Caco-2 (cell line): ENCODE measurements around the gene BANK1. TPM values are rescaled to one million over a fixed set of nuclear protein-coding genes. Genes with fewer than 3 reads are reported as not detected.

Experiments used
- BruUV-seq: library from RNA; stranded (reverse); fragments of 400-500 nt; replicated peaks from 2 replicates; lab custom pipeline; 2021; lab: Mats Ljungman, UMichigan
- CTCF ChIA-PET: fragments of 300-600 bp; sonication (Branson Sonifier 250); formaldehyde crosslinking; loops from one replicate; lab custom pipeline; 2022; ENCODE audit warnings: antibody characterized with exemption; lab: Charles Lee
- POLR2A ChIA-PET: fragments of 300-600 bp; sonication (Branson Sonifier 250); formaldehyde crosslinking; loops from one replicate; lab custom pipeline; 2022; ENCODE audit warnings: antibody characterized with exemption; lab: Charles Lee
- DNase-seq, 2 experiments: peaks; one replicate each; pipeline versions ENCODE4 v3.0.0 to v3.0.0-alpha.2; 2020 to 2022
- H3K27me3 ChIP-seq: replicated peaks from 2 replicates; pipeline ENCODE4 v1.6.0; 2011; ENCODE audit warnings: low read length; ENCODE audit not compliant: control insufficient read depth, insufficient read depth
- H3K36me3 ChIP-seq: 2 replicates; pipeline ENCODE4 v1.5.1; 2011; ENCODE audit warnings: low read length; ENCODE audit not compliant: control insufficient read depth, insufficient read depth
- H3K4me1 ChIP-seq: fragments of 250-450 bp; sonication (Bioruptor Pico); 2 replicates; pipeline ENCODE4 v1.5.1; 2020; ENCODE audit warnings: mild to moderate bottlenecking
- H3K4me3 ChIP-seq: 2 replicates; pipeline ENCODE4 v1.5.1; 2011; ENCODE audit warnings: low read depth, mild to moderate bottlenecking, control low read depth, low read length
- H3K9me3 ChIP-seq: fragments of 250-450 bp; sonication (Bioruptor Pico); 2 replicates; pipeline ENCODE4 v1.5.1; 2020; ENCODE audit warnings: mild to moderate bottlenecking, moderate library complexity
- H3K27ac Mint-ChIP-seq: one replicate; pipeline ENCODE4 v1.8.0; 2022; ENCODE audit warnings: mixed read lengths; ENCODE audit not compliant: unreplicated experiment
- H3K27me3 Mint-ChIP-seq: one replicate; pipeline ENCODE4 v1.8.0; 2022; ENCODE audit warnings: mixed read lengths; ENCODE audit not compliant: insufficient read depth, unreplicated experiment
- H3K36me3 Mint-ChIP-seq: one replicate; pipeline ENCODE4 v1.8.0; 2022; ENCODE audit warnings: mild to moderate bottlenecking, mixed read lengths; ENCODE audit not compliant: insufficient read depth, unreplicated experiment
- H3K4me1 Mint-ChIP-seq: one replicate; pipeline ENCODE4 v1.8.0; 2022; ENCODE audit warnings: low read depth, mixed read lengths; ENCODE audit not compliant: unreplicated experiment
- H3K4me3 Mint-ChIP-seq: one replicate; pipeline ENCODE4 v1.8.0; 2022; ENCODE audit warnings: mild to moderate bottlenecking, moderate library complexity, mixed read lengths; ENCODE audit not compliant: unreplicated experiment
- H3K9me3 Mint-ChIP-seq: one replicate; pipeline ENCODE4 v1.8.0; 2022; ENCODE audit warnings: mixed read lengths; ENCODE audit not compliant: unreplicated experiment
- intact Hi-C: fragments of 100-400 bp; cut with micrococcal nuclease; formaldehyde crosslinking; loops from one replicate; pipeline ENCODE4 v1.10.0; 2022; ENCODE audit not compliant: unreplicated experiment
- total RNA-seq: library from RNA; stranded (reverse); gene quantifications from 2 replicates; pipeline ENCODE4 v1.2.3, GENCODE V29; 2022
- TF ChIP-seq, protein P1 (sequence below), 2 experiments: fragments of 200-600 bp in 1 of 2; IDR thresholded peaks; 1 replicate in 1 of 2; 2 replicates in 1 of 2; pipeline versions ENCODE4 v1.5.1 to v1.8.0; 2011 to 2022; ENCODE audit warnings: antibody characterized with exemption in 1 of 2, control low read depth in 1 of 2, inconsistent platforms in 1 of 2, low read depth in 1 of 2, low read length in 1 of 2, mild to moderate bottlenecking in 1 of 2, moderate library complexity in 1 of 2; ENCODE audit not compliant: insufficient read depth in 1 of 2, severe bottlenecking in 1 of 2, unreplicated experiment in 1 of 2

Gene BANK1
- total RNA-seq, 1 experiment from 2014 or later, result 5.7 TPM

DNA sequence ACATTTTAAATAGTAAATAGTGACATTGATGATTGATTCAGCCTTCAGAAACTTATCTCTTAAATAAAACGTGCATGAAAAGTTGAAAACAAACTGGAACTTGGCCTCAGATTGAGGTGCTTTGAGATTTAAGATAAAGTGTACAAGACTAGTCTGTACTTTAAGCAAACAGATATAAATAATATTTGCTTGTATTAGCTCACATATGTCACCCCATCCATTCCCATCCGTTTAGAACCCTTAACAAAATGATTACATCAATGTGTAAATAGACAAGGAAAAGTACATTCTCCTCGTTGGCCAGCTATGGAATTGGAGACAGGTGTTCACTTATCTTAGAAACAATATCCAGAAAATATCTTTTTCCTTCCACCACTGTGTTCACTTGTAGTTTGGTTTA, 130.8 kb downstream of the BANK1 start:
- Histone ChIP-seq H3K36me3 (no peaks in the 10 kb centered on the region), H3K9me3 (no peaks in the 10 kb centered on the region), H3K4me3 (no peak overlapping the region), H3K4me1 (peaks cover 13% of the 10 kb centered on the region), H3K27me3 (no peaks in the 10 kb centered on the region)
- Mint-ChIP-seq H3K27ac (no peak overlapping the region), H3K4me3 (no peak overlapping the region), H3K9me3 (peaks cover 2% of the 10 kb centered on the region), H3K36me3 (no peaks in the 10 kb centered on the region), H3K27me3 (no peaks in the 10 kb centered on the region), H3K4me1 (no peaks in the 10 kb centered on the region)
- ChIA-PET POLR2A (no interaction called here), CTCF (no interaction called here)
- intact Hi-C loops, result no loop called here
- no TSS peak for BruUV-seq
- DNase-seq, result no peak
- TF ChIP-seq, protein P1, sequence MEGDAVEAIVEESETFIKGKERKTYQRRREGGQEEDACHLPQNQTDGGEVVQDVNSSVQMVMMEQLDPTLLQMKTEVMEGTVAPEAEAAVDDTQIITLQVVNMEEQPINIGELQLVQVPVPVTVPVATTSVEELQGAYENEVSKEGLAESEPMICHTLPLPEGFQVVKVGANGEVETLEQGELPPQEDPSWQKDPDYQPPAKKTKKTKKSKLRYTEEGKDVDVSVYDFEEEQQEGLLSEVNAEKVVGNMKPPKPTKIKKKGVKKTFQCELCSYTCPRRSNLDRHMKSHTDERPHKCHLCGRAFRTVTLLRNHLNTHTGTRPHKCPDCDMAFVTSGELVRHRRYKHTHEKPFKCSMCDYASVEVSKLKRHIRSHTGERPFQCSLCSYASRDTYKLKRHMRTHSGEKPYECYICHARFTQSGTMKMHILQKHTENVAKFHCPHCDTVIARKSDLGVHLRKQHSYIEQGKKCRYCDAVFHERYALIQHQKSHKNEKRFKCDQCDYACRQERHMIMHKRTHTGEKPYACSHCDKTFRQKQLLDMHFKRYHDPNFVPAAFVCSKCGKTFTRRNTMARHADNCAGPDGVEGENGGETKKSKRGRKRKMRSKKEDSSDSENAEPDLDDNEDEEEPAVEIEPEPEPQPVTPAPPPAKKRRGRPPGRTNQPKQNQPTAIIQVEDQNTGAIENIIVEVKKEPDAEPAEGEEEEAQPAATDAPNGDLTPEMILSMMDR (IDR thresholded peaks at IDR 0.05; ENCODE audit: insufficient read depth in 1 of 2, low read depth in 1 of 2, low read length in 1 of 2, severe bottlenecking in 1 of 2, unreplicated experiment in 1 of 2), result no peak

DNA sequence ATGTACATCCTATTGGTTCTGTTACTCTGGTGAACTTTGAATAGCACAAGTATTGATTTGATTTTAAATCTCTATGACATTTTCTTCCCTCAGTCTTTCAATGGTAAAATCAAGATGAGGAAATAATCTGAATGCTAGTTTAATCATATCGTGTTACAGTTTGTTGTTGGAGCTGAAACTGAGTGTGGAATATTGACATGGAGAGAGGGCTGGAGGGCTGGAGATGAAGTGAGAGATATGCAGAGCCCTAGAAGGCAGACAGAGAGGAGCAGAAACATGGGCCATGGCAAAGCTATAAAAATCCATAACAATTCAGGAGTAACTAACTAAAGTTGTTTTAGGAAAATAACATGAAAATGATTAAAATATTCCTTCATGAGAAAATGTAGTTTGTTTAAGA, 141.1 kb downstream of the BANK1 start:
- H3K27me3 Mint-ChIP-seq, result no peaks in the 10 kb centered on the region
- H3K4me3 Mint-ChIP-seq, result no peak overlapping the region
- no peak for DNase-seq
- peaks cover 7% of the 10 kb centered on the region for H3K9me3 Mint-ChIP-seq
- ChIA-PET POLR2A (no interaction called here), CTCF (no interaction called here)
- H3K4me1 ChIP-seq, result no peaks in the 10 kb centered on the region
- TF ChIP-seq, protein P1 (IDR thresholded peaks at IDR 0.05; ENCODE audit: insufficient read depth in 1 of 2, low read depth in 1 of 2, low read length in 1 of 2, severe bottlenecking in 1 of 2, unreplicated experiment in 1 of 2), result no peak
- no peaks in the 10 kb centered on the region for H3K36me3 ChIP-seq
- intact Hi-C loops, result no loop called here
- H3K4me1 Mint-ChIP-seq, result no peaks in the 10 kb centered on the region
- H3K4me3 ChIP-seq, result no peak overlapping the region
- BruUV-seq, result no TSS peak
- H3K27ac Mint-ChIP-seq, result no peak overlapping the region
- H3K36me3 Mint-ChIP-seq, result no peaks in the 10 kb centered on the region
- H3K9me3 ChIP-seq, result no peaks in the 10 kb centered on the region
- no peaks in the 10 kb centered on the region for H3K27me3 ChIP-seq

DNA sequence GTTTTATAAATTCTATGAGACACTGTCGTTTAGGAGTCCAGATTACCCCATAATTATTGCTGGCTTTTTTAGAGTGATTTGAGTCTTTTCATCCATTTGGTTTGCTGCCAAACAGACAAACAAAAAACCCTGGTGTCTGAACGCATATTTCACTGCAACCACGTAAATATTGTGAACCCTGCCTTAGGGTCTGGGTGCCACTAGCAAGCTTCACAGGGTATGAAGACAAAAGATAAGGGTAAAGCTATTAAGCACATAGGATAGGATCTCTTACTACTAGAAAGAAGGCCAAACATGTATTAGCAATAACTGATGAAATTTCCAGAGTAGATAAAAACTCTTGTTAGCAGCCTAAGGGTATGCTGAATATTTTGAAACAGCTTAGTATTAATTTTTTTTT, 143.3 kb downstream of the BANK1 start:
- CTCF ChIA-PET, result no interaction called here
- intact Hi-C loops, result no loop called here
- H3K9me3 ChIP-seq, result no peaks in the 10 kb centered on the region
- no peaks in the 10 kb centered on the region for H3K27me3 ChIP-seq
- H3K27me3 Mint-ChIP-seq, result no peaks in the 10 kb centered on the region
- H3K9me3 Mint-ChIP-seq, result no peaks in the 10 kb centered on the region
- no peak overlapping the region for H3K4me3 ChIP-seq
- no peaks in the 10 kb centered on the region for H3K4me1 ChIP-seq
- peaks cover 4% of the 10 kb centered on the region for H3K4me1 Mint-ChIP-seq
- POLR2A ChIA-PET, result no interaction called here
- H3K27ac Mint-ChIP-seq, result no peak overlapping the region
- no TSS peak for BruUV-seq
- TF ChIP-seq, protein P1 (IDR thresholded peaks at IDR 0.05; ENCODE audit: insufficient read depth in 1 of 2, low read depth in 1 of 2, low read length in 1 of 2, severe bottlenecking in 1 of 2, unreplicated experiment in 1 of 2), result no peak
- H3K4me3 Mint-ChIP-seq, result no peak overlapping the region
- no peak for DNase-seq
- H3K36me3 ChIP-seq, result no peaks in the 10 kb centered on the region
- H3K36me3 Mint-ChIP-seq, result no peaks in the 10 kb centered on the region
